Activated CD8-positive, alpha-beta memory T cell treated with anti-CD3 and anti-CD28 coated beads for 48 hours (primary cell): ENCODE results near the gene AP1B1.

ENCODE experiments used
- DNase-seq, 3 experiments: peaks; one replicate each; pipeline ENCODE4 v3.0.0-alpha.2; 2020; ENCODE audit warnings: low read depth in 2 of 3, low spot score in 2 of 3

Gene AP1B1

GRCh38 chr22:29301716-29302401 is 86.5 kb downstream of the AP1B1 start:
- DNase-seq = no peak

DNA sequence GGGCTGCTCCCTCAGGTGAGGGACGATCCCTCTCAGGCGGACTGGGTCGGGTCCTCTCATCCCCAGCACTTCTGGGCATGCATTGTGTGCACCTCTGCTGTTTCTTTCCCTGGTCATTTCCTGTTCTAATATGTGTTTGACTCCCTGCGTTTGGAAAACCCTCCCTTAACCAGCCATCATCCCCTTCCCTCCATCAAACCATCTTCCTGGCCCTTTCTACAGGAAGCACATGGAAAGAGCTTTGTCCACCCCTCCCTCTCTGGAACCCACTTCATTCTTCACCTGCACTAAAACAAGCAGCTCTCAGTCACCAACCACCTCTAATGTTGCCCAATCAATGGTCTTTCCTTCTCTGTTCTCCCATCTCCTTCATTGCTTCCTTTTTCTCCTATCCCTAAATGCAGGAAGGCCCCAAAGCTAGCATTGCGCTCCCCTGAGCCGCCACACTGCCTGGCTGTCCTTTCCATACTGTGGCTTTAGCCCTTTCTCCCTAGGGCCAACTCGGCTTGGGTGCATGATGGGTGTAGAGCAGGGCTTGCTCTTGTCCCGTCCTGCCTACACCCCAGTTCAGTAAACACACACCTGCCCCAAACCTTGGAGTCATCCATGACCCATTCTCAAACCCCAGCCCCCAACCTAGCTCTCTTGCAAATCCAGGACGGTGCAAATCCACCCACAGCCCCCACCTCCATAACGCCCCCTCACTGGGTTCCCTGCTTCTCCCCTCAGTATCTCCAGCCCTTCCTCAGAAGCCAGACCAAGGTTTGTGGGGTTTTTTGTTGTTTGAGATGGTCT is 87.4 kb downstream of the AP1B1 start:
- DNase-seq = no peak

DNA sequence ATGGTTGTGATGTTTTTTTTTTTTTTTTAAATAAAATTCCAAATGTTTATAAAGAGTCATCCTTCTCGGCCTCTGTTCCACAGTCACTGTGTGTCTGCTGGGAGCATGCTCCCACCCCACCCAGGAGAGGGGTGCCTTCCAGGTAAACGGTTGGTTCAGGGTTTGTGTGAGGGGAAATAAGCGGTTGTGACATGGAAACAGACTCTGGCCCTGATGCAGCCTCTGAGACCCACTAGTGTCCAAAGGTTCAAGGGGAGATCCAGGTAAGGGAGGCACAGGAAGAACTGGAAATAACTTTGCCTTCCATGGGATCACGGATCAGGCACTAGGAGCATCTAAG is 87.9 kb downstream of the AP1B1 start:
- no peak for DNase-seq

DNA sequence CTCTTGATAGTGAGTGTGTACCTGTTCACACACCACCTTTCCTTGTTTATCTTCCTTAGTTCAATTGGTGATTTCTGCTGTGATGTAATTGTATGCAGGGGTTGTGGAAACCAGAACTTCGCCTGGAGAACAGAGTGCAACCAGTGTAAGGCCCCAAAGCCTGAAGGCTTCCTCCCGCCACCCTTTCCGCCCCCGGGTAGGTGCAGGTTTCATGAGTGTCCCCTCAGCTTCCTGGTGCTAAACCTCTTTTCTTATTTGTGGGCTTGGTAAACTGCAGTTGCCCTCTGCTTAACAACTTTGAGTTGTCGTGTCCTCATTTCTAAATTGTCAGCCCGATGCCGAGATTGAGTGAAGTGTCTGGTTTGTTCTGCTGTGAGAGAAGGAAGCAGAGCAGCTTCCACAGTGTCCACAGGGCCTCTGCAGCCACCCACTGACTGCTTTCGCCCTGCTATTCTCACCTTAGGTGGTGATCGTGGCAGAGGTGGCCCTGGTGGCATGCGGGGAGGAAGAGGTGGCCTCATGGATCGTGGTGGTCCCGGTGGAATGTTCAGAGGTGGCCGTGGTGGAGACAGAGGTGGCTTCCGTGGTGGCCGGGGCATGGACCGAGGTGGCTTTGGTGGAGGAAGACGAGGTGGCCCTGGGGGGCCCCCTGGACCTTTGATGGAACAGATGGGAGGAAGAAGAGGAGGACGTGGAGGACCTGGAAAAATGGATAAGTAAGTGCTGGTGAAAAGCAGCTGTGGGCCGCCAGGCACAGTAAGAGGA is 89.1 kb downstream of the AP1B1 start:
- no peak for DNase-seq

DNA sequence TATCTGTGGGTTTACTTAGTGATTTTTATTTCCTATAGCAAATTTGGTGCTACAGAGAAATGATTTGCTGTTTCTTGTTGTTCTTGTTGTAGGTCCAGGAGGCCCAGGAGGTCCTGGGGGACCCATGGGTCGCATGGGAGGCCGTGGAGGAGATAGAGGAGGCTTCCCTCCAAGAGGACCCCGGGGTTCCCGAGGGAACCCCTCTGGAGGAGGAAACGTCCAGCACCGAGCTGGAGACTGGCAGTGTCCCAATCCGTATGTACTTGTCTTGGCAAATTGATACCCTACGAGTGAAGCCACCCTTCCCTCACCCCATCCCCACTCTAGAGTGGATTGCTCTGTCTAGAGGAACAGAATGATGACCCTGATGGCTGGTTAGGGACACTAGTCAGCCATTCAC is 89.7 kb downstream of the AP1B1 start:
- DNase-seq = no peak

DNA sequence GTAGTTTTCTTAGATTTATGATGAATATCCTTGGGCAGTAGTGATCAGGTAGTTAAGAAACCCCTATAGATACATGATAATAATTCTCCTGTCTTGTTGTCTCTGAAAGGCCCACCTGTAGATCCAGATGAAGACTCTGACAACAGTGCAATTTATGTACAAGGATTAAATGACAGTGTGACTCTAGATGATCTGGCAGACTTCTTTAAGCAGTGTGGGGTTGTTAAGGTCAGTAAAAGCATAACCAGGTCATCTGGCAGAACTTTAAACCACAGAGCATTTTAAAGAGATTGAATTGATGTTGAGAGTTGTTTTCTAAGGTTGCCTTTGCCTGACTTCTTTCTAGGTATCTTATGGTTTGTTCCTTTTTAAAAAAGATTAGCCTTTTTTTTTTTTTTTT is 96.0 kb downstream of the AP1B1 start:
- DNase-seq = no peak

DNA sequence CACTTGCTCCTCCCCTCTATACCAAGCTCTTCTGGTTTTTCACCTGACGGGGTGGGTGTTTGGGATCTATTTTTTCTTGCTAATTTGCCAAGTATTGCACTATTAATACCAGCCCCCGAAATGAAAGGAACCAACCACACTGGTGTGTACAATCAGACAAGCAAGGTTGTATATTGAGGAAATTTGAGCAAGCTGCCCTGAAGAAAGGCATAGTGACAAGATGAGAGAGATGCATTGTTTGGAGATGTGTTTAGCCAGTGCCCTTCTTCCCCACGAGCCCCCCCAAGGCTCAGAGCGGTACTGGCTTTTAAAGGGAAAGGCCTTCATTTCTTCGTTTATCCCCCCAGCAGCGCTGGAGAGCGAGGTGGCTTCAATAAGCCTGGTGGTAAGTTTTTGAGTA is 97.2 kb downstream of the AP1B1 start:
- DNase-seq = no peak

DNA sequence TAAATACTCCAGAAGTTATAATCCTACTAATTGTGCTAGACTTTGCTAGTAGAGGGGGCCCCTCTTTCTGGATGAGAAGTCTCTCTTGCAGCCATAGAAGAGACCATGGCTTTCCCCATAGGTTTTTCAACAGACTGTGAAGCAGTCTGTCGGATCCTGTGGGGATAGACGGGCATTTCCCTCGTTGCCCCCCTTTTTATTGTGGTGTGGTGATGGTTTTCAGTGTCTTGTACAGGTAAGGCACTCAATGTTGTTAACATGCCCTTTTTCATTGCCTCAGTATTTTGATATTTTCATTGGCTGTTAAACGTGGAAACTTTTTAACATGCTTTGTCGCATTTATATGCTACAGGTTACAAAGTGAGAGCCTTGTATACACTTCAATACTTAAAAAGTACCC is 98.3 kb downstream of the AP1B1 start:
- no peak for DNase-seq

- DNase-seq = no peak
Observed at GRCh38 chr22:29288837-29289236, 99.5 kb downstream of the AP1B1 start.

GRCh38 chr22:29284196-29284595 is 104.2 kb downstream of the AP1B1 start:
- no peak for DNase-seq

- no peak for DNase-seq
Observed at GRCh38 chr22:29277927-29278326, 110.4 kb downstream of the AP1B1 start.
